OCI-LY7 (cell line): ENCODE measurements around the gene CISD3.

Source experiments
- EZH2phosphoT487 ChIP-seq: fragments of 200-600 bp; sonication (generic); IDR thresholded peaks from 2 replicates; pipeline ENCODE4 v1.6.1; 2018; ENCODE audit warnings: low read depth, borderline replicate concordance, mild to moderate bottlenecking, mixed run types, antibody characterized with exemption, low read length, moderate library complexity, mixed read lengths
- TF ChIP-seq, protein P1 (sequence below): fragments of 200-600 bp; sonication (generic); conservative IDR thresholded peaks from 2 replicates; pipeline ENCODE4 v1.5.1; 2014; ENCODE audit warnings: mild to moderate bottlenecking, antibody characterized with exemption, low read length, moderate library complexity, mixed read lengths

DNA sequence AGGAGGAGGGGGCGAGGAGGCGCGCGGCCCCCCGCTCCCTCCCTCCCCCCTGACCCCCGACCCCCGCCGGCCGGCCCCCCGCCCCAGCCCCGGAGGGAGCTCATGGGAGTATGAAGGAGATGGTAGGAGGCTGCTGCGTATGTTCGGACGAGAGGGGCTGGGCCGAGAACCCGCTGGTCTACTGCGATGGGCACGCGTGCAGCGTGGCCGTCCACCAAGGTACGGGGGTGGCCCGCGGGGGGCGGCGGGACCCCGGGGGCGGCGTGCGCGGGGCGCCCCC lies 24.7 kb upstream of the CISD3 start:
- TF ChIP-seq EZH2phosphoT487, result no peak
- TF ChIP-seq, protein P1, sequence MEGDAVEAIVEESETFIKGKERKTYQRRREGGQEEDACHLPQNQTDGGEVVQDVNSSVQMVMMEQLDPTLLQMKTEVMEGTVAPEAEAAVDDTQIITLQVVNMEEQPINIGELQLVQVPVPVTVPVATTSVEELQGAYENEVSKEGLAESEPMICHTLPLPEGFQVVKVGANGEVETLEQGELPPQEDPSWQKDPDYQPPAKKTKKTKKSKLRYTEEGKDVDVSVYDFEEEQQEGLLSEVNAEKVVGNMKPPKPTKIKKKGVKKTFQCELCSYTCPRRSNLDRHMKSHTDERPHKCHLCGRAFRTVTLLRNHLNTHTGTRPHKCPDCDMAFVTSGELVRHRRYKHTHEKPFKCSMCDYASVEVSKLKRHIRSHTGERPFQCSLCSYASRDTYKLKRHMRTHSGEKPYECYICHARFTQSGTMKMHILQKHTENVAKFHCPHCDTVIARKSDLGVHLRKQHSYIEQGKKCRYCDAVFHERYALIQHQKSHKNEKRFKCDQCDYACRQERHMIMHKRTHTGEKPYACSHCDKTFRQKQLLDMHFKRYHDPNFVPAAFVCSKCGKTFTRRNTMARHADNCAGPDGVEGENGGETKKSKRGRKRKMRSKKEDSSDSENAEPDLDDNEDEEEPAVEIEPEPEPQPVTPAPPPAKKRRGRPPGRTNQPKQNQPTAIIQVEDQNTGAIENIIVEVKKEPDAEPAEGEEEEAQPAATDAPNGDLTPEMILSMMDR, result no peak
